ENCODE measurements around the gene MAJIN. TPM values are rescaled to one million over a fixed set of nuclear protein-coding genes. Genes with fewer than 3 reads are reported as not detected.

The MAJIN gene
- polyA plus RNA-seq, 4 donors = 0.48 to 1.5 (median 0.72) TPM

GRCh38 chr11:64916040-64916774 is 55.7 kb downstream of the MAJIN start:
- no peak for DNase-seq (ENCODE audit: low read depth in 4 of 4, low spot score in 2 of 4)

GRCh38 chr11:64915376-64915887 is 56.5 kb downstream of the MAJIN start:
- DNase-seq (ENCODE audit: low read depth in 4 of 4, low spot score in 2 of 4) = no peak

- DNase-seq (ENCODE audit: low read depth in 4 of 4, low spot score in 2 of 4) = no peak
These were observed 57.8 kb downstream of the MAJIN start for GRCh38 chr11:64914123-64914522.

GRCh38 chr11:64913171-64913727 is 58.7 kb downstream of the MAJIN start:
- no peak for DNase-seq (ENCODE audit: low read depth in 4 of 4, low spot score in 2 of 4)

GRCh38 chr11:64911689-64912088 is 60.2 kb downstream of the MAJIN start:
- no peak for DNase-seq (ENCODE audit: low read depth in 4 of 4, low spot score in 2 of 4)

GRCh38 chr11:64911142-64911541 is 60.8 kb downstream of the MAJIN start:
- DNase-seq (ENCODE audit: low read depth in 4 of 4, low spot score in 2 of 4) = no peak

GRCh38 chr11:64910451-64911093 is 61.3 kb downstream of the MAJIN start:
- DNase-seq (ENCODE audit: low read depth in 4 of 4, low spot score in 2 of 4) = no peak

- no peak for DNase-seq (ENCODE audit: low read depth in 4 of 4, low spot score in 2 of 4)
These were observed 62.1 kb downstream of the MAJIN start for GRCh38 chr11:64909653-64910343.

GRCh38 chr11:64908766-64909165 is 63.1 kb downstream of the MAJIN start:
- no peak for DNase-seq (ENCODE audit: low read depth in 4 of 4, low spot score in 2 of 4)

GRCh38 chr11:64906314-64906635 is 65.6 kb downstream of the MAJIN start:
- no peak for DNase-seq (ENCODE audit: low read depth in 4 of 4, low spot score in 2 of 4)

GRCh38 chr11:64905516-64906313 is 66.2 kb downstream of the MAJIN start:
- DNase-seq (ENCODE audit: low read depth in 4 of 4, low spot score in 2 of 4) = no peak

- no peak for DNase-seq (ENCODE audit: low read depth in 4 of 4, low spot score in 2 of 4)
These were observed 68.5 kb downstream of the MAJIN start for GRCh38 chr11:64903291-64903833.

GRCh38 chr11:64902102-64902900 is 69.6 kb downstream of the MAJIN start:
- no peak for DNase-seq (ENCODE audit: low read depth in 4 of 4, low spot score in 2 of 4)

GRCh38 chr11:64900774-64901173 is 71.1 kb downstream of the MAJIN start:
- DNase-seq (ENCODE audit: low read depth in 4 of 4, low spot score in 2 of 4) = no peak

GRCh38 chr11:64900263-64900678 is 71.6 kb downstream of the MAJIN start:
- no peak for DNase-seq (ENCODE audit: low read depth in 4 of 4, low spot score in 2 of 4)

- no peak for DNase-seq (ENCODE audit: low read depth in 4 of 4, low spot score in 2 of 4)
These were observed 73.4 kb downstream of the MAJIN start for GRCh38 chr11:64898541-64898940.

GRCh38 chr11:64898076-64898445 is 73.8 kb downstream of the MAJIN start:
- no peak for DNase-seq (ENCODE audit: low read depth in 4 of 4, low spot score in 2 of 4)

- no peak for DNase-seq (ENCODE audit: low read depth in 4 of 4, low spot score in 2 of 4)
These were observed 74.4 kb downstream of the MAJIN start for GRCh38 chr11:64897381-64898075.

Data from left renal cortex interstitium (tissue), 4 donors.